ENCODE results near the gene ZNF747.

Gene ZNF747

DNA sequence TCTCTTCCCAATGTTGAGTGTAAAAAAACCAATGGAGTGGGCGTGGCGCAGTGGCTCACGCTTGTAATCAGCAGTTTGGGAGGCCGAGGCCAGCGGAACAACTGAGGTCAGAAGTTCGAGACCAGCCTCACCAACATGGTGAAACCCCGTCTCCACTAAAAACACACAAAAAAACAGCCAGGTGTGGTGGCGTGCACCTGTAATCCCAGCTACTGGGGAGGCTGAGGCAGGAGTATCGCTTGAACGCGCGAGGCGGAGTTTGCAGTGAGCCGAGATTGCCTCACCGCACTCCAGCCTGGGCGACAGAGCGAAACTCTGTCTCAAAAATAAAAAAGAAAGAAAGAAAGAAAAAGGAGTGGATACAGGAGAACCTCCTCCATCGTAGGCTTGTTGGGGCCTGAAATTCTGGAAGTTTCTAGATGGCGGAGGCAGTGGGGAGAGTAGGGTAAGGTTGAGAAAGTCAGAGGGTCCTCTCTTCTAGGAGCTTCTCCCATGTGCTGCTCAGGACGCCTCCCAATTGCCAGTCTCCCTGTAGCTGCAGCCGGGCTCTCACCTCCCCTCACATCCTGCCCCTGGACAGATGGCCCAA, 24.2 kb upstream of the ZNF747 start:
- in situ Hi-C loops (cut with MboI; ENCODE audit: low sequenced_read_pairs, unreplicated experiment): no loop called here

GRCh38 chr16:30557957-30558788, 23.5 kb upstream of the ZNF747 start, which contains the start of gene ZNF764:
ZNF764 (minus strand) TSS chr16:30558374; CDS start chr16:30558182, 192 bp downstream.
- in situ Hi-C loops (cut with MboI; ENCODE audit: low sequenced_read_pairs, unreplicated experiment): no loop called here
- TF ChIP-seq, protein P1, sequence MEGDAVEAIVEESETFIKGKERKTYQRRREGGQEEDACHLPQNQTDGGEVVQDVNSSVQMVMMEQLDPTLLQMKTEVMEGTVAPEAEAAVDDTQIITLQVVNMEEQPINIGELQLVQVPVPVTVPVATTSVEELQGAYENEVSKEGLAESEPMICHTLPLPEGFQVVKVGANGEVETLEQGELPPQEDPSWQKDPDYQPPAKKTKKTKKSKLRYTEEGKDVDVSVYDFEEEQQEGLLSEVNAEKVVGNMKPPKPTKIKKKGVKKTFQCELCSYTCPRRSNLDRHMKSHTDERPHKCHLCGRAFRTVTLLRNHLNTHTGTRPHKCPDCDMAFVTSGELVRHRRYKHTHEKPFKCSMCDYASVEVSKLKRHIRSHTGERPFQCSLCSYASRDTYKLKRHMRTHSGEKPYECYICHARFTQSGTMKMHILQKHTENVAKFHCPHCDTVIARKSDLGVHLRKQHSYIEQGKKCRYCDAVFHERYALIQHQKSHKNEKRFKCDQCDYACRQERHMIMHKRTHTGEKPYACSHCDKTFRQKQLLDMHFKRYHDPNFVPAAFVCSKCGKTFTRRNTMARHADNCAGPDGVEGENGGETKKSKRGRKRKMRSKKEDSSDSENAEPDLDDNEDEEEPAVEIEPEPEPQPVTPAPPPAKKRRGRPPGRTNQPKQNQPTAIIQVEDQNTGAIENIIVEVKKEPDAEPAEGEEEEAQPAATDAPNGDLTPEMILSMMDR (IDR thresholded peaks at IDR 0.05; ENCODE audit: borderline replicate concordance, control extremely low read depth, extremely low read depth, insufficient read depth, missing control alignments): peak; percentile 4
- peak; percentile 95 for DNase-seq (ENCODE audit: low spot score)

More for the DNA sequence above, 24.2 kb upstream of the ZNF747 start:
- TF ChIP-seq, protein P1 (IDR thresholded peaks at IDR 0.05; ENCODE audit: borderline replicate concordance, control extremely low read depth, extremely low read depth, insufficient read depth, missing control alignments): no peak
- no peak for DNase-seq (ENCODE audit: low spot score)

- in situ Hi-C loops (cut with MboI; ENCODE audit: low sequenced_read_pairs, unreplicated experiment): no loop called here
- DNase-seq (ENCODE audit: low spot score): no peak
Observed at GRCh38 chr16:30557707-30557956, 23.0 kb upstream of the ZNF747 start.

DNA sequence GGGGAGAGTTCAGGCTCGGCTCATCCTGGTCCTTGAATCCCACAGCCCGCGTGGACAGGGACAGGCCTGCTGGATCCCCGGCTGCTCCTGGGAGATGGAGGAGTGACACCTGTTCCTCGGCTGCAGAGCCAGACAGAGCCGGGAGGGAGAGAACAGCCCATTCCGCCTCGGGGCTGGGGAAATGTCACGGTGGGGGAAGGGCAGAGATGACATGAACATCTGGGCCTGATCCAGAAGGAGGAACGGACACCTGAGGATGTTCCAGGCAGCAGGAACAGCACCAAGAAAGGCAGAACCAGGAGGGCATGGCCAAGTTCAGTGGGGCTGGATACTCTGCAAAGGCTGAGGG, 21.4 kb upstream of the ZNF747 start:
- DNase-seq (ENCODE audit: low spot score): no peak
- TF ChIP-seq, protein P1 (IDR thresholded peaks at IDR 0.05; ENCODE audit: borderline replicate concordance, control extremely low read depth, extremely low read depth, insufficient read depth, missing control alignments): no peak
- in situ Hi-C loops (cut with MboI; ENCODE audit: low sequenced_read_pairs, unreplicated experiment): no loop called here

More at GRCh38 chr16:30557707-30557956, 23.0 kb upstream of the ZNF747 start:
- TF ChIP-seq, protein P1 (IDR thresholded peaks at IDR 0.05; ENCODE audit: borderline replicate concordance, control extremely low read depth, extremely low read depth, insufficient read depth, missing control alignments): no peak

- in situ Hi-C loops (cut with MboI; ENCODE audit: low sequenced_read_pairs, unreplicated experiment): no loop called here
- DNase-seq (ENCODE audit: low spot score): no peak
- TF ChIP-seq, protein P1 (IDR thresholded peaks at IDR 0.05; ENCODE audit: borderline replicate concordance, control extremely low read depth, extremely low read depth, insufficient read depth, missing control alignments): no peak
Observed at GRCh38 chr16:30555315-30556124, 20.9 kb upstream of the ZNF747 start.

DNA sequence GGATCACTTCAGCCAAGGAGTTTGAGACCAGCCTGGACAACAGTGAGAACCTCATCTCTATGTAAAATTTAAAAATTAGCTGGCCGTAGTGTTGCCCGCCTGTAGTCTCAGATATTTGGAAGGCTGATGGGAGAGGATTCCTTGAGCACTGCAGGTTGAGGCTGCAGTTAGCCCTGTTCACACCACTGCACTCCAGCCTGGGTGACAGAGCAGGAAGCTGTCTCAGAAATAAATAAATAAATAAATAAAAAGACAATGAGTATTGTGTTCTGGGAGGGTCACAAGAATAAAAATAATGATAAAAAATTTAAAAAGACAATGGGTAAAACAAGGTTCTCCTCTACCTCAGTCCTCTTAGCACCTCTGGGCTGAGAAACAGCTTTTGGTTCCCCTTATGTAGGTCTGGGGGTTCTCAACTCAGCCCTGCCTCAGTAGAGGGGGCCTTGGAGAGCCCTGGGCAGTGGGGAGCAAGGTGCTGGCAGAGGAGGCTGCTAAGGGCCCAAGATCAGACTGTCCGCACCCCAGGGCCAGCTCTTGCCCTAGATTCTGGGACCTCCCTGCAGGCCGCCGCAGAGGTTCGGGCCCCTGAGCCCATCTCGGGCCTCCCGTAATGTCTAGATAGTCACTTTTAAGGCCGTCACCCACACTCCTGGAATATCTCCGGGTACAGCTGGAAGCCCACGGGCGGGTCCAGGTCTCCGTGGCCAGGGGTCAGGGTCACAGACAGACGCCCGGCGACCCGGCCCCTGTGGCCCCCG, 20.1 kb upstream of the ZNF747 start:
- TF ChIP-seq, protein P1 (IDR thresholded peaks at IDR 0.05; ENCODE audit: borderline replicate concordance, control extremely low read depth, extremely low read depth, insufficient read depth, missing control alignments): no peak
- in situ Hi-C loops (cut with MboI; ENCODE audit: low sequenced_read_pairs, unreplicated experiment): no loop called here
- DNase-seq (ENCODE audit: low spot score): no peak

Data from GM13976 (cell line).